HG03469 (cell line): ENCODE measurements around the gene IFIT1.
A peak's percentile ranks its signal among the peaks of the same experiment; 100 is the strongest.
"Not testable (repeated sequence)": the region's sequence is repeated elsewhere in the genome, so short reads cannot be mapped to it uniquely, and the experiment has no call there.

Experiments
- ATAC-seq: cut with Tn5 transposase; IDR thresholded peaks from one replicate; pipeline ENCODE4 v1.9.1; 2021; ENCODE audit warnings: mild to moderate bottlenecking, moderate library complexity, moderate number of reproducible peaks; ENCODE audit not compliant: unreplicated experiment

Gene IFIT1

GRCh38 chr10:89391907-89392756 lies at the start of gene IFIT1:
Gene IFIT1 (plus strand): TSS chr10:89392623. CDS start chr10:89392713, 90 bp downstream.
- no peak for ATAC-seq

- ATAC-seq = no peak
Measured at GRCh38 chr10:89343089-89343767, 49.2 kb upstream of the IFIT1 start.

DNA sequence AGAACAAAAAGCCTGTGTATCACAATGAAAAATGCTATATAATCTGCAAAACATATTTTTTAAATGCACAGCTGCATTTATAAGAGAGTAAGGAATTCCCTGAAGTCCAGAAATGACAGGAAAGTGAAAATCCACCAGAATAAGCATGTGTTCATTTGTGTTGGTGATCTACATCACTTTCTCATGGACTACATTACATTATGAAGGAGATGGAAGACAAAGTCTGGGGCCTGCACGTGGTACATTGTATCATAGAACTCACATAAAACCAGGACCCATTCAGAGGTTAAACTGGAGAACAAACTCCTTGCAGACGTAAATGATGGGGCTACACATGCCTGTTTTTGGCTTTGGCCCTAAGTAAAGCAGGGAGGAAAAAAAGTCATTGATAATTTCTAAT lies 48.3 kb upstream of the IFIT1 start:
- ATAC-seq = no peak

GRCh38 chr10:89345367-89346000 lies 46.9 kb upstream of the IFIT1 start:
- ATAC-seq = no peak

GRCh38 chr10:89346405-89347254 lies 45.8 kb upstream of the IFIT1 start:
- ATAC-seq = no peak

- ATAC-seq = no peak
Measured at GRCh38 chr10:89347701-89348457, 44.5 kb upstream of the IFIT1 start.

DNA sequence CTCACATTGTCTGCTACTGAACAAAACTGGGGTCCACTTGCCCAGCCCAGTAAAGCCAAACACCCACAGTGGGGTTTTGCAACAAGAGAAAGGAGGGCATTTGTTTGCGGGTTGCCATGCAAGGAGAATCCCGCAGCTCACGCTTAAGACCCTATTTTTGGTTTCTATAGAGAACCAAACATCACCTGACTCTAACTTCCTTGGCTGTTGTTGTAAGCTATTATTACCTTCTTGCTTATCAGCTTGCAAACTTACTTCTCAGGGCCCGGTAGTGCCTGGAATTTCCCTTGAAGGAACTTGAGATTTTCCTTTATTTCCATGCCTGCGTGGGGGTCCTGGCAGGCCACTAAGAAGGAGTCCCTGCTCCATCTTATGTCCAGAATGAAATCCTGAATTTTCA lies 43.9 kb upstream of the IFIT1 start:
- no peak for ATAC-seq

DNA sequence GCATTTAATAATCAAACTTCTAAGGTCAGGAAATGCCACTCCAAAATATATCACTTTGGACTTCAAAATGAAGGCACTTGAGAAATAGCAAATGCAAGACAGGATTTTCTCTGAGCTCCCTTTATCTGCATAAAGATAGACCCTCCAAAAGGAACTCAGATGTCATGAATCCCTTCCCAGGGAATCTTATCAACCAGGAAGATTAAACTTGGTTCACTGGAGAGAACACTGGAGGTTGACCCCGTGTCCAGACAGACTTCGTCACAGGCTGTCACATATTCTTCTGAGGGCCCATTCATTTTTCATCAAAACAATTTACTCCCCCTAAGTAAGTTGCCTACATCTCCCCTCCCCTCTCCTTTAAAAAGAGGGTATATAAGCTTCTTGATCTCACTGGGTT lies 43.4 kb upstream of the IFIT1 start:
- ATAC-seq = no peak

GRCh38 chr10:89350631-89351315 lies 41.6 kb upstream of the IFIT1 start:
- ATAC-seq = not testable (repeated sequence)

GRCh38 chr10:89351412-89351779 lies 41.0 kb upstream of the IFIT1 start:
- peak; percentile 59 for ATAC-seq

DNA sequence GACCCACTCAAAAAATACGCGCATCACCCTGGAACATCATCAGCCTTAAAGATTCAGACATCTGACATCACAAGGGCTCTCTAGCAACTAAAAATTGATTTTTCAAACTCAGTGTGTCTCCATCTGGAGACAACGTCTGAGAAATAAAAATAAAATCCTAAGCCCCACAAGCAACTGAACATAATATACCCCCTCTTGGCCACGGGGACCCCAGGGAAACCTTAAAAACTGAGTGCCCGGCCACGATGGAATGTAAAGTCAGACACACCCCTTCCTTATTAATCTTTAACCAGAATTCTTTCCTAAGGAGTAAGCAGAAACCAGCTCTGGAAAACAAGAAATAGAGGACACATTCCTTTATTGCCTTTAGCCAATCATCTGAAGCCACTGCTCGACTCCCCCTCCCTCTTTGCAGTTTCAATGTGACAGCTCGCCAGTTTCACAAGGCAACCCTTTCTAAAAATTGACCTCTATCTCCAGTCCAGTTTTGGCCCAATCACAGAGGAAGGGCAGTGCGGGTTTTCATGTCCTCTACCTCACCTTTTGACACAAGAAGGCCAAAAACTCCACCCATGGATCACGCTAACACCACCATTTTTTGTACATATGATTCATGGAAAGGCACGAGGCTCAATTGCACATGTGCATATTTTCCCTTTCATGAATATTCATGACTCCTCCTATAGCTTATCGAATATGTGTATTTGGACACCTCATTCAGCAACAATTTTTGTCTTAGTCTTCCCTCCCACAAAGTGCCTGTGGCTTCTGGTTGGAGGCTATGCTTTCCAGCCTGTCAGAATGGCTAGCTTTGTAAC lies 40.4 kb upstream of the IFIT1 start:
- no peak for ATAC-seq

DNA sequence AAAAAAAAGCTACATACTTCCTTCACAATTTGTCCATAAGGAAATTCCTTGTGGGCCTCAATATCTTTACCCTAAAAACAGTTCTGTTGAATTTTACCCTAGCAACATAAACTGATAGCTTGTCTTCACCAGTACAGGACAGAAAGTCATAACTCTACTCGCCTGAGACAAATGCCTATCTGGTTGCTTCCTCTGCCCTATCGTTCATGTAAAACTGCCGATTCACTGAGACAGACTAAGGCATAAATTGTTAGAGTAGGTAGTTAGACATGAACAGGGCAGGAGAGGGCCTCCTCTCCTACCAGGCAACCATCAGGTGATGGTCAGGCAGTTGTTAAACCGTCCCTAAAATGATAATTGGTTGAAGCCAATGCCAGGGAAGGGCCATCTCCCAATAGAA lies 39.6 kb upstream of the IFIT1 start:
- ATAC-seq = no peak

- ATAC-seq = no peak
Measured at GRCh38 chr10:89355394-89355931, 37.0 kb upstream of the IFIT1 start.

DNA sequence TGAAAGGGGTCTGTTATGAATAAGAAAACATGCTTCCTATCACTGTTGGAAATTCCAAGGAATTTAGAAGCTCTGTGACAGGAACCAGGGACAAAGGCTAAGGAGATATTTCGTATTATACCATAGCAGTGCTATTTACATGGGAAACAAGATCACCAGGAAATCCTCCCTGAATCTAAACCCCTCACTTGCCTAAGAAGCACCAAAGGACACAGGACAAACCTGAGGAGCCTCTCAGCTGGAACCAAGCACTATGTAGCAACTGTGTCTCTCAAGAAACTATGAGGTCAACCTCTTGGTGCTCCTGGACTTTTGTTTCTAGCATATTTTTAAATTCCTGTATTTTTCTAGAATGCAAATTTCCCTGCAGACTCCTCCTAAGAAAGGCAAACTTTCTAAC lies 35.3 kb upstream of the IFIT1 start:
- no peak for ATAC-seq

DNA sequence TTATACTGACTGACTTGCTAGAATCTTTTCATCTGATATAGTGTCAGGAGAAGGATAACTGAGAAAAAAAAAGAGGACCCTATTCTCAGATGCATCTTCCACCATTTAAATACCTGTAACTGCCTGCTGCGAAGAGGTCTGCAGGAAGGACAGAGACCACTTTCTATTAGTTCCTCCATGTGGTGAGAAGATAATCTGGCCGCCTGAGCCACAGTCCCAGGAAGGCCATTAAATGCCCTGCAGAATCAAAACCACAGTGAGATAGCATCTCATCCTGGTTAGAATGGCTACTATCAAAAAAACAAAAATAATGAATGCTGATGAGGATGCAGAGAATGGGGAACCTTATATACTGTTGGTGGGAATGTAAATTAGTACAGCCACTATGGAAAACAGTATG lies 34.4 kb upstream of the IFIT1 start:
- ATAC-seq = no peak

DNA sequence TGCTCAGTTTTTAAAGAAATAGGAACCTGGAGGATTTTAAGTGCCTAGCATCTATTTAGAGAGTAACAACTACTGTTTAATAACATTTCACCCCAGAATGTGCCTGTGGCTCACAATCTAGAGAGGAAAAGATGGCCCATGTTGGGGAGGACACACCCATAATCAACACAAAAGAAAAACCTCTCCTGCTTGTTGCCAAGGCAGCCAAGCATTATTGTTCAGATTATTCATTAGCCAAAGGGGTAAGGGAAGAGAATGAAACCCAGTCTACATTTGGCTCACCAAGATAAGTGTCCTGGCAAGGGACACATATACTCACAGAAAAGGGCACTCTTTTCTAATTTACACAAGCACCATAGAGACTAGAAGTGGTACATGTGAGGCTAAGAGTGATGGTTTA lies 32.3 kb upstream of the IFIT1 start:
- no peak for ATAC-seq

GRCh38 chr10:89362929-89363328 lies 29.5 kb upstream of the IFIT1 start:
- no peak for ATAC-seq

DNA sequence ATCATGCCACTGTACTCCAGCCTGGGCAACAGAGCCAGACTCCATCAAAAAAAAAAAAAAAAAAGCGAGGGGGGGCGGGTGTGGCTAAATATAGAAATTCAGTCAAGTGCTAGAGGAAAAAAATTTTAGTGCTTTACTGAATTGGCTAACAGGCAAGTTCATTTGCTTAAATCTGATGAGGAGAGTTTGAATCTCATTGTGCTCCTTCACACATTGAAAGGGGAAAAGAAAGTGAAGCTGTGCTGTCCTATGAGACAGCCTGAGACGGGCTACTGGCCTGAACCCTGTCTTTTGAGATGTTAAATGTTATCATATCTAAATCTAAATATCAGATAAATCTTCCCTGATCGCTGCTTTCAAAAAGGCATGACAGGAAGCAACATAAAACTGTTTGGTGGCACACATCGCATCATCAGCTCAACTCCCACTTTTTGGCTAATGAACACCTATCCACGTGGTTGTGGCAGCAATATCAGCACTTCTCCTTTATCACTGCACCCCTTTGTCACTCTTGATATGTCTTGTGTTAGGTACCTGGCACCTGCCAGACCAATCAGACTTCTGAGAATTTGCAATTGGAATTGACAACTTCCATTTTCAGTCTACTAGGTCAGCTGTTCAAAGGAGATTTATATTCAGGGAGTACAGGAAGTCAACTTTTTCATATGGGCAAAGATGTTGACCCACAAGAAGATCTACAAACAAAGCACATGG lies 28.5 kb upstream of the IFIT1 start:
- no peak for ATAC-seq
